HG03025 (cell line): ENCODE measurements around the gene CROCC.

Experiments
- ATAC-seq: cut with Tn5 transposase; IDR thresholded peaks from one replicate; pipeline ENCODE4 v1.9.1; 2021; ENCODE audit warnings: mild to moderate bottlenecking, moderate library complexity; ENCODE audit not compliant: unreplicated experiment, low FRiP score

CROCC gene

DNA sequence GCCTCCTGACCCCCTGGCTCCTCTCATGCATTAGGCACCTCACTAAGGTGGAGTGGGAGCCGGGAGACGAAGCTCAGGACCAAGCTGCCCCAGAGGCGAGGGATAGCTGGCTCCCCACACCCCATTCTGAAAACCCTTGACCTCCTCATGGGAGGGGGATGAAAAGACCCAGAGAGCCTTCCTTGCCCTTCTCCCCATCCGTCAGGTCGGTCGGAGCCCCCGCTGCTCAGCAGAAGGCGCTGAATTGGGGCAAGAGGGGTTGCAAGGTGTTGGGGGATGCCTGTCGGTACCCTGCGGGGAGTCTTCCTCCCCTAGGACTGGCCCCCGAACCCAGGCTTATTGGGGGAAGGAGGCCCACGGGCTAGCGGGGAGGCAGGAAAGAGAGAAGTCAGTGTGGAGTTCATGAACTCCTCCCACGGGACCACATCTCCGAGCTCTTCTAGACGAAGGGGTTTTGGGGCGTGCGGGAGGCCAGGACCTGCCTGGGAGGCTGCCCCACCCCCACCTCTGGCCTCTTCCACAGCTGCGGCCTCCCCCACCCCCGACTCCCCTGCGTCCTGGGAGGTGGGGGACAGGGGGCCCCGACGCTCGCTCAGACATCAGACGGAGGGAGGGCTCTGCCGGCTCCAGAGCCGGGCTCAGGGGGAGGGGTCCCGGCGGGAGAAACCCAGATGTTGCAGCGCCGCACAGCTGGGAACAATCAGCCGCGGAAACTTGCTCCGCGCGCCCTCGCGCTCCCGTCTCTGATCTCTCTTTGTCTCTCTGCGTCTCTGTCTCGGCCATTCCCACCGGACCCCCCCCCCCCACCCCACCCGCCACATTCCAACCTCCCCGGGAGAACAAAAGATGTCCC, 58.0 kb downstream of the CROCC start:
- no peak for ATAC-seq

DNA sequence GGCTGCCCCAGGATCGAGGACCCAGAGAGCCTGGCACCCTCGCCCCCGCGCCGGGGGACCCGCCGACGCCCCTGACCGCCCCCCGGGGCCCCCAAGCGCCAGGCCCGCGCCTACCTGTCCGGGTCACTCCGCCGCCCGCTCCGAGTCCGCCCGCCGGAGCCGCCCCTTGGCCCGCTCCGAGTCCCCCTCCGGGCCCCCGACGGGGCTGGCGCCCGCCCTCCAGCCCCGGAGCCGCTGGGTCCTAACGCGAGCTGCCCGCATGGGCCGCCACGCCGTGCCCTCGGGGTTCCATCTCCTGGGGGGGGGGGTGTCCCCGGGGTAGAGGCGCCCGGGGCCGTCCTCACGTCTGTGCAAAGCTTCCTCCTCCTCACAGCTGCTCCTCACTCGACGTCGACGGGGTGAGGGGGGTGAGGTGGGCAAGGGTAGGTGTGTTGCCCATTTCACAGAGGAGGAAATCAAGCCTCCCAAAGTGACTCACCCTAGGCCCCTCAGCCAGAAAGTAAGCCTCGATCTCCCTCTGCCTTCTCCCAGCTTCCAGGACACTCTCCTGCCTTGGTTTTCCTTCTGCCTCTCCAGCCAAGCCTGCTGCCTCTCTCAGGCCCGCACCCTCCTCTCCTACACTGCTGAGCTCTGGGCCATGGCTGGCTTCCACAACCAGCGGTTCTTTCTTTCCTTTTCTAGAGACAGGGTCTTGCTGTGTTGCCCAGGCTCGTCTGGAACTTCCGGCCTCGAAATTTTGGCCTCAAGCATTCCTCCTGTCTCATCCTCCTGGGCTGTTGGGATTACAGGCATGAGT, 58.9 kb downstream of the CROCC start, which contains the start of gene MFAP2:
Gene MFAP2, minus strand, starts transcription at position 148 of the 796 bp plus-strand sequence. CDS start 2,347 bp downstream, outside the sequence.
- no peak for ATAC-seq

DNA sequence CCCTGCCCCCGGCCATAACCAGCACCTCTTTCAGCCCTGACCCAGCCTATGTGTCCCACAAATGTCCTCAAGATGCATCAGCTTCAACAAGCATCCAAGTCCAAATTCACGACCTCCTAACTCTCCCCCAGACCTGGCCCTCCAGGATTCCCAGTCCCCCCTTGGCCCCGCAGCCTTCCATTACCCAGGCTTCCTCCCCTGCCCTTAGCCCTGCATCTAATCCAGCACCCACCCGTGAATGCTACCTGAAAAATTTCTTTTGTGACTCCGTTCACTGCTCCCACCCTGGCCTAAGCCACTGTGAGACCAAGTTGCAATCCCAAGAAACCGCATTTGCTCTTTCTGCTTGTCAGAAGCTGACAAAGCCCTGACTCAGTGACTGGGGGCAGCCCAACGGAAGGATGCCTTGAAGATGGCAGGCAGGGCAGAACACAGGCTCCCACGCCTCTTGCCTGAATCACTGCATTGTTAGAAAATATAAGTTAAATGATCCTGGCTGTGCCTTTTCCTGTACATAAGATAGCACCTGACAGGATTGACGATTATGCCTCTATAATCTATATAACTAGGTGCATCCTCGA, 59.6 kb downstream of the CROCC start:
- no peak for ATAC-seq

DNA sequence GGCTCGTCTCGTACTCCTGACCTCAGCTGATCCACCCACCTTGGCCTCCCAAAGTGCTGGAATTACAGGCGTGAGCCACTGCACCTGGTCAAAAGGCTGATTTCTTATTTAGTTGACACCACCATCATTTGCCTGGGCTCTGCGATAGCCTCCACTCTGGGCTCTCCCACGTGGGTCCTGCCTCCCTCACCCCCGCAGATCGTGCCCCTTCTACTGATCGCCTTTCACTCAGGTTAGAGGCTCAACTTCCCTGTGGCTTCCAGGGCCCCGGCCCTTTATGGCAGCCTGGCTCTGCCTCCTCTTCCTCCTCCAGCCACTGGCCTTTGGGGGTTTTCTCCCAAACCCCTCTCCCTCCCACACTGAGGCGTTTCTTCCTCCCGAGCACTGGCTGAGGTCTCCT, 61.2 kb downstream of the CROCC start:
- no peak for ATAC-seq

DNA sequence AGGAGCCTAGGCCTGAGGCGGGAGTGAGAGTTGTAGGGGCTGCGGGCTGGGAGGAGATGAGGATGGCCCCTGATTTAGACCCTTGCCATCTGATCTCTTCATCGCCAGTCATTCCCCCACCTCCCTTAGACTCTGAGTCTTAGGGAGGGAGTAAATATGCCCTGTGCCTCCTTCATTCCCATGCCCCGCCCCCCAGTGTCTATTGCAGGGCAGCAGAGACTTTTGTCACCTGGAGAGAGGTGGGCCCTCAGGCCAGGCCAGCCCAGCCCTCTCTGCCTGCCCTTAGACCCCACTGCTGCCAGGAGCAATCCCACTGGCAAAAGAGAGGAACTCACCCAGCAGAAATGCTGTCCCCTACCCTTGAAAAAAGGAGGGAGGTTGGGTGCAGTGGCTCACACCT, 61.9 kb downstream of the CROCC start:
- no peak for ATAC-seq

DNA sequence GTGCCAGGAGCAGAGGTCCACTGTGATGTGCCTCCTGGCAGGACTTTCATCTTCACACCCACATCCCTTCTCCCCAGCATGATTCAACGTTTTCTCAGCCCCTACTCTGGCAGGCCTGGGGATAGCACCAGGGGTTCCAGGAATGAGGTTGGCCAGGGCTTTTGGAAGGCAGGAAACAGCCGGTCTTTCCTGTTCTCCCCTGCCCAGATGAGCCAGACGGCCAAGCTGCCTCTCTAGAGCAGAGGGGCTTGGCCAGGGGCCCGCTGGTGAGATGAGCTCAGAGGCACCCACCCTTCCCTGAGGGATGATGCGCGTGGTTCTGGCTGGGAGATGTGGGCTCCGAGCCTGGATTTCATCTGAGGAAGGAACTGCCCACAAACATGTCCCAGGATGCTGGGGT, 63.0 kb downstream of the CROCC start:
- ATAC-seq: no peak

DNA sequence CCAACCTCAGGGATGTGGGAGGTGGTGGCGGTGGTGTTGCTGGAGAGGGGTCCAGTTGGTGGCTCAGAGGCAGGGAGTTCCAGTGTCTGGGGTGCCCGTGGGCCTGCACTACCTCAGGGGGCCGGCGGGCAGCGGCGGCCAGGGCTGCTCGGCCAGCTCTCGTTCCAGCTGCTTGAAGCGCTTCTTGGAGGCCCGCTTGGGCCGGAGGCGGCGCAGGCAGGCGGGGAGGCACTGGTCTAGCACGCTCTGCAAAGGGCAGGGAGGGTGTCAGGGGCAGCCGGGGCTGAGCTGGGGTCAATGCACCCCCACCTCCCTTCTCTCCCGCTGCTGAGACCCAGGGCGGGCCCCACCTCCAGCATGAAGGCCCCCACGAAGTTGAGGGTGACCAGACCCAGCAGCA, 64.4 kb downstream of the CROCC start:
- no peak for ATAC-seq

DNA sequence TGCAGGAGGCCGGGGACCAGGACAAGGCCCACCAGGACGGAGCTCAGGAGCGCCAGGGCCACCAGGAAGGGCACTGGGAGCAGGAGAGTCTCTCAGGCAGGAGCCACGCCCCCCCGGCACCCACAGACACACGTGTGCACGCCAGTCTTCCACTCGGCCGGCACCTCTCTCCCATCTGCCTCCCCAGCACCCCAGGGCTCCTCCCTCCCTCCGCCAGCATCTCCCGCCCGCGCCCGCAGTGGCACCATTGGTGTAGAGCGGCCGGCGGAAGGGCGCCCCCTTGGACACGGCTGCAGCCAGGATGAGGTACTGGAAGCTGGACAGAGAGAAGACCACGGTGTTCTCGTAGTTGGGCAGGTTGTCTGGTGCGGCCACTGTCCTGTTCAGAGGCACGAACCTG, 64.8 kb downstream of the CROCC start:
- ATAC-seq: no peak

DNA sequence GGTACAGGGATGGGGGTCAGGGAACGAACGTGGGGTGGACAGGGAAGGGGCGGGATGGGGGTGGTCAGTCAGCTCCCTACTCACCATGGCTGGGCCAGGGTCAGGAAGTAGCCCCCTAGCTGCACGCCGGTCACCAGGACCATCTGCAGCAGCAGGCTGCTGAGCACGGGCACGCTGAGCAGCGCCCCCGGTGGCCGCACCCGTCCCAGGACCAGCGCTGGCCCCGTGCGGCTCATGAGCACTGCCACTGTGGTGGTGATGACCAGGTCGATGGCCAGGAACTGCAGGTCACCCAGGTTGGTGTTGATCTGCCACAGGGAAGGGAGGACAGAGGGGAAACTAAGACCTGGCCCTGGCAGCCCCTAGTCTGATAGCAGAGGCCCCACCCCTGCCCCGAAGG, 65.2 kb downstream of the CROCC start:
- no peak for ATAC-seq

DNA sequence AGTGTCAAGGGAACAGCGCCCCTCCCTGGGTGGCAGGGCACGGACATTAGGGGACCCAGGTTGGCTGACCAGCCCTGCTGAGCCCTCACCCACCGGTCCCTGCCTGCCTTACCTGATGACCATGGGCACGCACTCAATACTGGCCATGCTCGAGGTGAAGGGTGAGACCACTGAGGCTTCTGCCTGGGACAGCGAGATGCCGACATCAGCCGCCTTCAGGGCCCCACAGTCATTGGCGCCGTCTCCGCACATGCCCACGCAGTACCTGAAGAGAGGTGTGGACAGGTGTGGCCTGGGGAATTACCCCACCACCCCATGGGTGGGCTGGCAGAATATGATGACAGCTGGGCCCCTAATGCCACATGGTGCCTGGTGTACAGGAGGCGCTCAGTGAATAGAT, 66.5 kb downstream of the CROCC start:
- ATAC-seq: no peak

DNA sequence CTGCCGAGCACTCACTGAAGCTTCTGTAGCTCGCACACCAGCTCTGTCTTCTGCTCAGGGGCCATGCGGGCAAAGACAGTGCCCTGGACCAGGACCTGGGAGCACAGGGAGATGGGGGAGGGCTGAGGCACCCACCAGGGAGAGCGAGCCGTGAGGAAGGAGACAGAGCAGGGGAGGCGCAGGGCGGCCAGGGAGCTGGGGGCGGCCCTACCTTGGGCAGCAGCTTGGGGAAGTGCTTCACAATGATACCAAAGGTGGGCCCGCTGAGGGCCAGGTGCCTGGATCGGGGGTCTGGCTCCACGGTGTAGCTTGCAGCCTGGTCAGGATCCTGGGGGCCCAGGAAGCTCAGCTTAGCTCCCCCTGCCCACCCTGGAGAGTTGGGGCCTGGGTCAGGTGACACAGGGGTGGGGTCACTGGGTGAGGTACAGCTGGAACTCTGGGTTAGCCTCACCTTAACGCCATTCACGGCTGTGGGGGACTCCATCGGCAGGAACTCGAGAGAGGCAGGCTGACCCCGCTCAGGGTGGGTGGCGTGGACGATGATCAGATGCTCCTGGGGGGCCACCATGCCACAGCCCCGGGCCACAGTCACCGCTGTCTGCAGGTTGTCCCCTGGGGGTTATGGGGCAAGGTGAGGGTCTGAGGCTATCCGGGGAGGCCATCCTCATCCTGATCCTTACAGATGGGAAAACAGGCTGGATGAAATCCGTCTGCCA, 68.1 kb downstream of the CROCC start:
- ATAC-seq: no peak

DNA sequence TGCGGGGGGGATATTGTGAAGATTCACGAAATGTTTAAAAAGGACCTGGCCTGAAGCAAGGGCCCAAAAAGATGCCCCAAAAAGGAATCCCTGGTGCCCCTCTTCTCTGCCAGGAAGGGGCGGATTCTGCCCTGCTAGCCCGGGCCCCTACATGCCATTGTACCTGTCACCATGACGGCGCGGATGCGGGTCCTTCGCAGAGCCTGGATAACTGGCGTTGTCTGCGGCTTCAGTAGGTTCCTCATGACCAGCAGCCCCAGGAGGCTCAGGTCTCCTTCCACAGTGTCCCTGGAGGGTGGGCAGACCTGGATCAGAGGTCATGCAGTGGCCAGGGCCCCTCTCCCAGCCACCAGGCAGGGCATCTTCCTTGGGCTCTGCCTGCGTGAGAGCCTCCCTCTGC, 69.8 kb downstream of the CROCC start:
- ATAC-seq: no peak

DNA sequence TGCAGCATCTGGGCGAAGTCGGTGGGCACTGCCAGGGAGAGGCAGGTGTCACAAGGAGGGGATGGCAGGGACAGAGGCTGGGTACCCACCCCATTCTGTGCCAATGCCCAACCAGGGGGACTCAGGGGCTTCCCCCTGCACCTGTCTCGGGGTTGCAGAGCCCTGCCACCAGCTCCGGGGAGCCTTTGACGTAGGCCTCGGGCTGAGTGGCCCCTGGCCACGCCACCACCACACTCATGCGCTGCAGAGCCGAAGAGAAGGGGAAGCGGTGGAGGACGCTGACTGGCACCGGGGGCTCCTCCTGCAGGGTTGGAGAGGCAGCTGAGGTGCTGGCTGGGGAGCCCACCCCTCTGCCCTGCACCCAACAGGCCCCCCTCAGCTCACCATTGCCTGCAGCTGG, 70.4 kb downstream of the CROCC start:
- ATAC-seq: no peak

DNA sequence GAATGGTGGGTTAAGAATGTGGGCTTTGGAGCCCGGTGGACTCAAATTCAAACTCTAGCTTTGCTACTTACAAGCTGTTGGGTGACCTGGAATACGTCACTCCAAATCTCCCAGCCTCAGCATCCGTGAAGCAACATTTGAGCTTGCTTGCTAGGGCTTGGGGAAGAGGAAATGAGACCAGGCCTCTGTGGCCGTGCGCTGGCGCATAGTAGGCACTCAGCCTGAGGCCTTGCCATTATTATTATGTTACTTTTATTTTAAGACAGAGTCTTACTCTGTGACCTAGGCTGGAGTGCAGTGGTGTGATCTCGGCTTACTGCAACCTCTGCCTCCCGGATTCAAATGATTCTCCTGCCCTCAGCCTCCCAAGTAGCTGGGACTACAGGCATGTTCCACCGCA, 70.9 kb downstream of the CROCC start:
- no peak for ATAC-seq

DNA sequence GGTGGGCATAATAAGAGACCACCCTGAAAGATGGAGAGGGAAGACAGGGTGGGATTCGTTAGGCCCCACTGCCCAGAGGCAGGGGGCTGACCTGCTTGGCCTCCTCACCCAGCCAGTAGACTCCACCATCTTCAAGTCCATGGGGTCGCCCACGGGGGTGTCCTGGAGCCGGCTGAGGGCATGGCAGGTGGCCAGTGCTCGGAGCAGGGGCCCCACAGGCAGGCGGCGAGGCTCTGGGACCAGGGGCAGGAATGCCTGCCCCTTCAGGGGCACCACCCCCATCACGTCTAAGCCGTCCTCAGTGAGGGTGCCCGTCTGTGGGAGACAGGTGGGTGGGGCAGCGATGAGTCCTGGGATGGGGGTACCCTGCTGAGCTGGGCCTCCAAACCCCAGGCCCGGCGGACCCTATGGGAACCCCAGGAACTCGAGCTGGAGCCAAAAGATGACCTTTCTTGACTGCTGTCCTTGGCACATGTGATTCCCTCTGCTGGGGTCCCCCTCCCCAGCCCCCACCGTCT, 71.8 kb downstream of the CROCC start:
- ATAC-seq: no peak

DNA sequence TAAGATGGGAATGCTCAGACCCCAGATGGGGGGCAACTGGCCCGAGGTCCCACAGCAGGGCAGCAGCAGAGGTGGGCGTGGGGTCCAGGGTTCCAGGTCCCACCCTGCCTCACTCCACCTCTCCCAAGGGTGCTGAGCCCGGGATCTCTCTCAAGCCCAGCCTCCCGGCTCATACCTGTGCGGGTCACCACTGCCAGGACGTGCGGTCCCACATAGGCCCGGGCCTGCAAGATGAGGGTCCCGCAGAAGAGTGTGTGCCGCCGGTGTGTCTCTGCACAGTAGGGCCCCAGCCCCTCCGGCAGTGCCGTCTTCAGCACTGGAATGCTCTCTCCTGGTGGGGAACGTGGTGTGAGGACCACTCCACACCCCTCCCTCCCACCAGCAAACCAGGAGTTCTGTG, 75.1 kb downstream of the CROCC start:
- no peak for ATAC-seq

DNA sequence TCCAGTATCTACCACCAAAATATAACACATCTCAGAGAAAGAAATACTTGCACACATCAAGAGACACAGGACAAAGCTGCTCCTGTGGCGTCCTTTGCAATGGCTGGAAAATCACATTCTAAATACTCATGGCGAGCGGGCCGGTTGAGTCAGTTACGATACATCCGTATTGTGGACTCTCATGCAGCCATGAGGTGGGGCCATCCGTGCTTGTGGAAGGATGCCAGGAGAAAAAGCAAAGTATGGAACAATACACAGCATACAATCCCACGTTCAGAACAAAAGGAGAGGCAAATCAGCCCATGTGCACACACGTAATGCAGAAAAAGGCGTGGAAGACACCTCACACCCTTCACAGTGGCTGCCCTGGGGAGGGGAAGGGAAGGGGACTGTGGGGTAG, 76.9 kb downstream of the CROCC start:
- ATAC-seq: no peak

DNA sequence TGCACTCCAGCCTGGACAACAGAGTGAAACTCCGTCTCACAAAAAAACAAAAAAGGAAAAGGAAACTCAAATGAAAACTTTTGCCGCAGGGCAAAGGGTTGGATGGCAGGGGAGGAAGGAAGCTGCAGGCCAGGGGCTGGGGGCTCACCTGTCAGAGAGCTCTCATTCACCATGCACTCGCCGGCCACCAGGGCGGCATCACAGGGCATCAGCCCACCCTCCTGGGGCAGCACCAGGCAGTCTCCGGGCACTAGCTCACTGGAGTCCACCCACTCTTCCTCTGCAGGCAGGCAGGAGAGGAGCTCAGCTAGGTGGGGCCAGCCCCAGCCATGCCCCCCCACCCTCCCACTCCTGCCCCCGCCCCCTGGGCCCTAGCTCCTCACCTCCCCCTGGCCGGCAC, 78.1 kb downstream of the CROCC start:
- ATAC-seq: no peak

DNA sequence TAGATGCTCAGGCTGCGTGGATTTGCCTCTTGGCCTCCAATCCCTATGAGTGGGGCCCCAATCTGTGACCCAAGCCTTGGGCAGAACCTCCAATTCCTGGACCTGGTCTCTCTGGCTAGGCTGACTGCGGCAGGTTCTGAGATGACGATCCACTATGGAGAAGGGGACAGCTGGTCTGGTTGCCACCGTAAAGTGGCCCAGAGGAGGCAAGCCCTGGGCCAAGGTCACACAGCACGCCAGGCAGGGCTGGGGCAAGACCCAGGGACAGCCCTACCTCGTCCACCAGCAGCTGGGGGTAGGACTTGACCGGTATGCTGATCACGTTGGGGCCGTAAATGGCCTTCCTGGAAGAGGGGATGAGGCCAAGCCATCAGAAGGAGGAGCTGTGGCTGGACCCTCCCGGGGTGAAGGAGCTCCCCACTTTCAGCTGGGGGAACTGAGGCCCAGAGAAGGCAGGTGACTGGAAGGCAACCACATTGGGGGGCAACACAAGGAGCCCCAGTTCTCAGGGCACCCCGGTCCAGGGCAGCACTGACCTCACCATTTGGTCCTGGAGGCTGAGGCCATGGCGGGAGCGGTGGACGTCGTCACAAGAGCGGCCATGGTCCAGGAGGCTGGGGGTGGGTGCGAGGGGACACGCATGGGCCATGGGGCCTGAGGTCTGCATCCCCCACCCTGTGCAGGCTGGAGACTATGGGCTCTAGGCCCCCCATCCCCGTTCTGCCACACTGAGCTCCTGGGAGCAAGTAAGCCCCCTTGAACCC, 80.2 kb downstream of the CROCC start:
- ATAC-seq: no peak

DNA sequence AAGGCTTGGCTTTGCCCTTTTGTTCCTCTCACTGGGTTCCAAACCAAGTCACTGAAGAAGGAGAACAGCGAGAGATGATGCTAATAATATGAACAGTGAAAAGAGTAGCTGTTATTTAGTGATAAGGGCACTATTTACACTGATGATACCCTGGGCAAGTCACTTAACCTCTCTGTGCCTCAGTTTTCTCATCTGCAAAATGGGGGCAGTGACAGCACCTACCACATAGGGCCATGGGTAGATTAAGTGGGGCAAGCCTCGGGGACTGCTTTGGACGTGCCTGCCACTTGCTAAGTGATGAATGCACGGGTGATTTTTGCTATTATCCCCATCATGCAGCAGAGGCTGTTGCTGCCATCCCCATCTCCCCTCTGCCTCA, 80.8 kb downstream of the CROCC start:
- ATAC-seq: no peak
